ENCODE results near the gene RAB11FIP2.

DNA sequence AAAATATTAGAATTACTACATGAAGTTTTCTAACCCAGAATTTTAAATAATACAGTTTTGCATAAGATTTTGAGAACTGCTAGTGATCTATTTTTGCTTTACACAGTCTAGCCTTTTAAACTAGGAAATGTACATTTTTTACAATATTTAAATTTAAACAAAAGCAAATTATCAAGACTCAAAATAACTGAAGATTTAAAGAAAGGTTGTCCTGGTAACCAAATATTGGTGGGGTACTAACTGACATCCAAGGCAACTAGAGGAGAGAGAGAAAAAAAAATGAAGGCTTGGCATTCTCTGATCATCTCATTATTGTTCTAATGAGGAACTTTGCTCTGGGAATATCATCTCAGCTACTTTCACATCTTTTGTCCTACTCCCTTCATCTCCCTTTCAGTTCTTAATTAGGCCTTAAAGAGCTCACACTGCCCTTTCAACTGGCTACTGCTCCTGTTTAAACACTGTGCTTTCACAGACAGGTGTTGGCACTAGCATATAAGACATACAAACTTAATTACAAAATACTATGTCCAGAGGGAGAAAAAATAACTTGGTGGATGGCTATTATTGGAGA, 33.7 kb downstream of the RAB11FIP2 start:
- TF ChIP-seq EZH2 (IDR thresholded peaks at IDR 0.05; ENCODE audit: borderline replicate concordance, low read depth, low read length, severe bottlenecking), result no peak
- TF ChIP-seq, protein P1, sequence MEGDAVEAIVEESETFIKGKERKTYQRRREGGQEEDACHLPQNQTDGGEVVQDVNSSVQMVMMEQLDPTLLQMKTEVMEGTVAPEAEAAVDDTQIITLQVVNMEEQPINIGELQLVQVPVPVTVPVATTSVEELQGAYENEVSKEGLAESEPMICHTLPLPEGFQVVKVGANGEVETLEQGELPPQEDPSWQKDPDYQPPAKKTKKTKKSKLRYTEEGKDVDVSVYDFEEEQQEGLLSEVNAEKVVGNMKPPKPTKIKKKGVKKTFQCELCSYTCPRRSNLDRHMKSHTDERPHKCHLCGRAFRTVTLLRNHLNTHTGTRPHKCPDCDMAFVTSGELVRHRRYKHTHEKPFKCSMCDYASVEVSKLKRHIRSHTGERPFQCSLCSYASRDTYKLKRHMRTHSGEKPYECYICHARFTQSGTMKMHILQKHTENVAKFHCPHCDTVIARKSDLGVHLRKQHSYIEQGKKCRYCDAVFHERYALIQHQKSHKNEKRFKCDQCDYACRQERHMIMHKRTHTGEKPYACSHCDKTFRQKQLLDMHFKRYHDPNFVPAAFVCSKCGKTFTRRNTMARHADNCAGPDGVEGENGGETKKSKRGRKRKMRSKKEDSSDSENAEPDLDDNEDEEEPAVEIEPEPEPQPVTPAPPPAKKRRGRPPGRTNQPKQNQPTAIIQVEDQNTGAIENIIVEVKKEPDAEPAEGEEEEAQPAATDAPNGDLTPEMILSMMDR (IDR thresholded peaks at IDR 0.05; ENCODE audit: borderline replicate concordance, extremely low read depth, low read length, poor library complexity, severe bottlenecking), result no peak

Data from DND-41 (cell line).